ENCODE results near the gene PWP1.

PWP1 gene

DNA sequence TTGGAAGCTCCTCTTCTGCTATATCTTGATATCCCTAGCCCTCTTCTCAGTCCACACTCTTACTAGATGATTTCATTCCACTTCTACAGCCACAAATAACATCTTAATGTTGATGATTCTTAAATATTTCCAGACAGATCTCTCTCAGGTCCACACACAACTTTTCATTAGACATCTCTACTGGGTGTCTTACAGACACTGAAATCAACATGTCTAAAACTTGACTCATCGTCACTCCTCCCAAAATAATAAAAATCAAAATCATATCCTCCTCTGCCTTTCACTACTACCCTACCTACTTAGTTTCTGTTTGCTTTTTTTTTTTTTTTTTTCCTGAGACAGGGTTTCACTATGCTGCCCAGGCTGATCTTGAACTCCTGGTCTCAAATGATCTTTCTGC, 63.5 kb downstream of the PWP1 start:
- DNase-seq: no peak

GRCh38 chr12:107759410-107759809, 73.8 kb downstream of the PWP1 start:
- peak; percentile 46 for DNase-seq

GRCh38 chr12:107760207-107760808, 74.7 kb downstream of the PWP1 start:
- DNase-seq: peak; percentile 25

DNA sequence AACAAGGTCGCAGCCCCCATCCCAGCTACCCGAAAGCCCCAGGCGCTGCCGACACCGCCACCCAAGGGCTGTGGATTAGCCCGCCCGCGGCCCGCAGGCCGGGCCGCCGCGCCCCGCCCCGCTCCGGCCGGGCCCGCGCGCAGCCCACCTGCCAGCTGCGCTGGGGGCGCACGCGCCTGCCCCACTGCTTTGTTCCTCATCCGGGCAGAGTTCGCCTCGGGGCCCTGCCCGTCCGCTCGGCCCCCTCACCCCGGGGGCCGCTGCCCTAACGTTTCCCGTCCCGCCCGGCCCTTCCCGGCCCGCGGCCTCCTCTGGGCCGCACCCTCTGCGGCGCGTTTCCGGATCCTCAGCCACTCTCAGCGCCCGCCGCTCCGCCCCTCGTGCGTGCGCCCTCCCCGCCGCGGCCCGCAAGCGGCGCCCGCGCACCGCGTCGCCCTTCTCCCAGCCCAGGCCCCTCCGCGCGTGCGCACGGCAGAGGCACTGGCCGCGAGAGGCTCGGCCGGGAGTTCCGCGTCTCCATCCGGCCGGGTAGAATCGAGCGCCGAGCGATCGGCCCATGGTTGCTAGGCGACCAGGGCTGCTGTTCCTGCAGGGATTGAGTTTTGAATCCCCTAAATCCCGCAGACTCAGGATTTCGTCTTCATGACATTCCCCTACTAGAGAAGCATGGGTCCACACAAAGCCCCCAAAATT, 75.4 kb downstream of the PWP1 start, which contains the start of gene PRDM4:
Gene PRDM4 (minus strand): TSS at position 329 of the 693 bp plus-strand sequence. CDS start 622 bp downstream, outside the sequence.
- DNase-seq: peak; percentile 77

DNA sequence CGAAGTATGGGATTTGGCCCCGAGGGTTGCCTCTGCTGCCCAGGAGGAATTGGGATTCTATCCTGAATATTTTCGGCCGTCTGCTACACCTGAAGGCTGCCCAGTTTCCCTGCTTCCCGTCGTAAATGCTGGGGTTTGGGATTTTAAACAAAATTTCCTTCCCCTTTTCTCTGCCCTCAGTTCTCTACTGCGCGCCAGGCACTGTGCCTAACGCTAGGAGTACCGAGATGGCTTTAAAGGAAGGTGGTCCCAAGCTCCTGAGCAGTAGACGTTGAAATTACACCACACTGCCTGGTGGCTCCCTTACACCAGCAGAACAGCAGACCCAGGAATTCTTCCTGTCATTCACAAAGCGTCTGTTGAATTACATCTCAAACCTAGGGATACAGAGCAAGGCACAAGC, 75.9 kb downstream of the PWP1 start:
- peak; percentile 29 for DNase-seq
